Common myeloid progenitor, CD34-positive (primary cell): ENCODE measurements around the gene LRMDA.

Experiments used
- CTCF ChIA-PET: fragments of 350-600 bp; sonication (Branson Sonifier 250); formaldehyde crosslinking; loops from one replicate; lab custom pipeline; 2021; ENCODE audit warnings: antibody characterized with exemption; lab: Charles Lee
- POLR2A ChIA-PET: fragments of 350-600 bp; sonication (Branson Sonifier 250); formaldehyde crosslinking; loops from one replicate; lab custom pipeline; 2021; ENCODE audit warnings: antibody characterized with exemption; lab: Charles Lee
- DNase-seq, 3 donors: peaks; one replicate each; pipeline versions ENCODE4 v3.0.0 to v3.0.0-alpha.2; 2013
- H3K27ac ChIP-seq, 2 experiments: 1 replicate in 1 of 2; 2 replicates in 1 of 2; pipeline ENCODE4 v1.7.0; 2013; ENCODE audit warnings: inconsistent platforms in 2 of 2, low read length in 2 of 2, mild to moderate bottlenecking in 2 of 2, low read depth in 1 of 2, moderate library complexity in 1 of 2; ENCODE audit not compliant: severe bottlenecking in 2 of 2, insufficient read depth in 1 of 2, poor library complexity in 1 of 2
- H3K27me3 ChIP-seq, 5 experiments: replicated peaks in 2 of 5; 1 replicate in 3 of 5; 2 replicates in 2 of 5; pipeline versions ENCODE4 v1.6.1 to v1.7.0; 2013; ENCODE audit warnings: low read length in 4 of 5, mild to moderate bottlenecking in 2 of 5, moderate library complexity in 2 of 5, inconsistent platforms in 1 of 5; ENCODE audit not compliant: insufficient read depth in 5 of 5, control insufficient read depth in 4 of 5
- H3K36me3 ChIP-seq, 4 experiments: 1 replicate in 2 of 4; 2 replicates in 2 of 4; pipeline versions ENCODE4 v1.6.1 to v1.7.0; 2013; ENCODE audit warnings: low read length in 3 of 4, control low read depth in 1 of 4, mild to moderate bottlenecking in 1 of 4; ENCODE audit not compliant: control insufficient read depth in 4 of 4, insufficient read depth in 4 of 4
- H3K4me1 ChIP-seq, 4 experiments: 1 replicate in 3 of 4; 2 replicates in 1 of 4; pipeline versions ENCODE4 v1.6.1 to v1.7.1; 2013; ENCODE audit warnings: low read length in 3 of 4, mild to moderate bottlenecking in 3 of 4, control low read depth in 1 of 4, inconsistent platforms in 1 of 4, moderate library complexity in 1 of 4; ENCODE audit not compliant: control insufficient read depth in 4 of 4, insufficient read depth in 4 of 4; ENCODE audit errors: control extremely low read depth in 1 of 4
- H3K4me3 ChIP-seq, 7 experiments: 1 replicate in 4 of 7; 2 replicates in 3 of 7; pipeline versions ENCODE4 v1.5.1 to v1.7.0; 2013; ENCODE audit warnings: mild to moderate bottlenecking in 7 of 7, low read length in 6 of 7, moderate library complexity in 6 of 7, inconsistent platforms in 2 of 7, low read depth in 2 of 7, control low read depth in 1 of 7; ENCODE audit not compliant: insufficient read depth in 4 of 7, control insufficient read depth in 1 of 7; ENCODE audit errors: extremely low read depth in 1 of 7
- H3K9me3 ChIP-seq, 5 experiments: 1 replicate in 4 of 5; 2 replicates in 1 of 5; pipeline versions ENCODE4 v1.6.1 to v1.7.1; 2013; ENCODE audit warnings: low read length in 4 of 5, mild to moderate bottlenecking in 2 of 5, inconsistent platforms in 1 of 5, low read depth in 1 of 5, moderate library complexity in 1 of 5; ENCODE audit not compliant: control insufficient read depth in 4 of 5, insufficient read depth in 2 of 5; ENCODE audit errors: control extremely low read depth in 1 of 5
- WGBS: methylation state at CpG from one replicate; pipeline ENCODE4 v1.1.5; 2013; ENCODE audit not compliant: insufficient coverage; 5-methylcytosine and 5-hydroxymethylcytosine counted together

LRMDA gene

DNA sequence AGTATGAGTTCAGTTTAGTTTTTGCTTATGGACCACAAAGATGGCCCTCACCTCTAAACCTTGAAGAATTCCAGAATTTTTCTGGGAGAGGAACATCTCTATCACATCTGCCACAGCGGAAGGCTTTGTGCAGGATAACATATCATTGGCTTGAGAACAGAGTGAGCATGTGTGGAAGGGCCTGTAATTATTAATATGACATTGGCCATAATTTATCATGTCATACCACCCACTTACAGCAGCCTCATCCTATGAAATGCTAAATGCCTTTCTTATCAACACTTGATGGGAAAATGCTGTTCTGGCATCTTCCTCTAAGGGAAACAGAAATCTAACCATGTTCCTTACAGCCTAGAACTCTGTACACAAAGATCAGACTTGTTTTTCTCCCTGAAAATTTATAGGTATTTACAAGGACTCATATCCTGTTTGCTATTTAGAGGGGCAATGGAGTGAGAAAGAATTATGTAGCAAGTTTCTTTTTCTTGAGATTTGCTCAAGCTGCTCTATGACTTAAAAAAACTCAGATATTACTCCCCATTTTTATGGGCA, 817.3 kb downstream of the LRMDA start:
- CTCF ChIA-PET = no interaction called here
- H3K4me1 ChIP-seq = peaks cover 0 to 6% (median 1%) of the 10 kb centered on the region in 4 experiments
- no peak overlapping the region for H3K4me3 ChIP-seq
- no peaks in the 10 kb centered on the region for H3K36me3 ChIP-seq
- POLR2A ChIA-PET = no interaction called here
- H3K27me3 ChIP-seq = no peaks in the 10 kb centered on the region
- no peak for DNase-seq
- no CpG with 5 or more reads among the region's 1 CpG for WGBS
- H3K9me3 ChIP-seq = no peaks in the 10 kb centered on the region
- no peak overlapping the region for H3K27ac ChIP-seq

DNA sequence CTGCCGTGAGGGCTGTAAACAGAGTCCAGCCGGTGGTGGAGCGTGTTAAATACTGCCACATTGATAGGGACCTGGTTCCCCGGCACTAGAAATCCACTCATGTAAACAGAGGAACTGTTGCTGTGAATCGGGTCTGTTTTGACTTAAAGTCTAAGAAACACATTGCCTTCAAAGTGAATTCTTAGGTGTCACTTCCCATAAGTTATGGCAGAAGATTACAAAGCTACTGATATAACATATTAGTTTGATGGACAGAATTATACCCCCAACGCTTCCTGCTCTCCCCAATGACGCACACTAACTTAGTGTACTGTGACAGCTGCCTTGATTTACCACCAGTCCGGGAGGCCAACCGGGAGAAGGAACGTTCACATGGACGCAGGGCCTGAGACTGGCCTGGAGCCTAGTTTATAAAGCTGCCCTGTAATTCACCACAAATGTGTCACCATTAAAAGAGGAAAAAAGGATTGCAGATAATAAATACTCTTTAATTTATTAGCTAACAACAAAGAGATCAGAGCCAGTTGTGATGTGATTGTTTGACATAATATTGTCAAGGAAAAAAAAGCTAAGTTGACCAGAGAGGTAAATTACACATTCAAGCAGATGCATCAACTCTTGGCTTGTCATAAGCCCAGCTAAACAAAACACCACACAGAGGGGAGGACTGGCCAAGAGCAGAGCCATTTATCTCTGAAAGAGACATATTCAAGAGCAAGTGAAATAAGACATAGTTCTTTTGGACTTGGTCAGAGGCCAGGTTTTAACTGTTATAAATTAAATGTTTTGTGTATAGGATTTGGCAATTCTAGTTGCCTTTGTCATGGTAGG, 820.6 kb downstream of the LRMDA start:
- H3K36me3 ChIP-seq = no peaks in the 10 kb centered on the region

DNA sequence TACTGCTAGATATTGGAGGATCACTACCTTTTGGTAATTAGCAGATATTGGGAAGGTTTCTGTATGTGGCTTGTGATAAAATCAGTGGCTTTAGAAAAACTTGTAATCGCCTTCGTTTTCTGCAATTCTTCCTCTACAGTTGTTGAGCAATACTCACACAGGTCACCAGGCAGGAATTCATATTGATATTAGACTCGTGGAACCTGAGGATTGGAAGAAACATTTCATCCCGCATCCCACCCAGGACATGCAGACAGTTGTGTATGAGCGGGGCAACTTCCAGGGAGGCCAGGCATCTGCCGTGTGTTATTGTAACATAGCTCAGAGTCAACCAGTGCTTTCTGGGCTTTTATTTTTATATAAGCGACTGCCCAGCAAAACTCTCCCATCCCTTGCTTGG, 821.3 kb downstream of the LRMDA start:
- ChIA-PET CTCF (no interaction called here), POLR2A (interaction anchor here (0.6 kb wide), 1 partner anchor 9 kb away, joined by 3 read pairs; no protein-coding TSS in a partner anchor)
- Histone ChIP-seq H3K4me1 (peaks cover 0 to 6% (median 1%) of the 10 kb centered on the region in 4 experiments), H3K9me3 (no peaks in the 10 kb centered on the region), H3K4me3 (no peak overlapping the region), H3K36me3 (no peaks in the 10 kb centered on the region), H3K27me3 (no peaks in the 10 kb centered on the region), H3K27ac (no peak overlapping the region)
- no peak for DNase-seq
- 82% methylated on average over 6 of the region's 7 CpGs for WGBS

More for the DNA sequence above, 820.6 kb downstream of the LRMDA start:
- CTCF ChIA-PET = no interaction called here
- no peaks in the 10 kb centered on the region for H3K27me3 ChIP-seq
- no peaks in the 10 kb centered on the region for H3K9me3 ChIP-seq
- 66% methylated on average over 8 of the region's 11 CpGs for WGBS
- no peak overlapping the region for H3K4me3 ChIP-seq
- POLR2A ChIA-PET = no interaction called here
- no peak overlapping the region for H3K27ac ChIP-seq
- peaks cover 0 to 6% (median 1%) of the 10 kb centered on the region in 4 experiments for H3K4me1 ChIP-seq
- peak in 1 of 3 donors; percentile 24 for DNase-seq

DNA sequence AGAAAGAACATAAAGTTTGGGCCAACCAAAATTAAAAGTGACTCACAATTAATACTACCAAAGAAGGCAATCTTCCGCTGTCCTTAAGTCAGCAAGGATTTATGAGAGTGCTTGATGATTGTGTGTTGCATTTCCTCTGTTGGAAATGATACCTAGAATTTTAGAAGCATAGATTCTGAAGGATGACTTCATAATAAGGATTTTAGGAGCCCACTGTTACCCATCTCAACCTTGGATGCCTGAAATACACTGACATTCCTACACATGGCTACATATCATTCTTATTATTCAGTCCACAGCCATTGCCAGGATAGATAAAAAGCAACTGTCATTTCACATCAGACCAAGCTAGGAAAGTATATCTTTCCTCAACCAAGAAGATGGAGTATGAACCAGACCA, 823.8 kb downstream of the LRMDA start:
- DNase-seq = no peak
- CTCF ChIA-PET = no interaction called here

DNA sequence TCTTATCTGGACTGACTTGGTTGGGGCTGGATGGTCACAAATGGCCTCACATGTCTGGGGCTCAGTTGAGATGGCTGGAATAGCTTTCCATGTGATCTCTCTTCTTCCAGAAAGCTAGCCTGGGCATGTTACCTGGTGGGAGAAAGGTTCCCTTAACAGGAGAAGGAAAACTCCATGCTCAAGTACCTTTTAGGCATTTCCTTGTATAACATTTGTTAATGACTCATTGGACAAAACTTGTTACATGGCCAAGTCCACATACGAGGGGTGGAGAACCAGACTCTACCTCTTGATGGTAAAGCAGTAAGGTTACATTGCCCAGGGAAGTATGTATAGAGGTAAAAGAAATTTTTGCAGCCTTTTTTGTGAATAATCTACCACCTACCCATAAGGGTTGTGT, 826.4 kb downstream of the LRMDA start:
- ChIA-PET POLR2A (no interaction called here), CTCF (no interaction called here)
- DNase-seq = no peak
- Histone ChIP-seq H3K27me3 (no peaks in the 10 kb centered on the region), H3K9me3 (peaks cover 0 to 18% (median 2%) of the 10 kb centered on the region in 5 experiments), H3K36me3 (no peaks in the 10 kb centered on the region), H3K4me3 (no peak overlapping the region), H3K27ac (no peak overlapping the region), H3K4me1 (no peaks in the 10 kb centered on the region)
- no CpG with 5 or more reads among the region's 1 CpG for WGBS

More for the DNA sequence above, 823.8 kb downstream of the LRMDA start:
- POLR2A ChIA-PET = no interaction called here
- Histone ChIP-seq H3K27me3 (no peaks in the 10 kb centered on the region), H3K27ac (no peak overlapping the region), H3K9me3 (peaks cover 0 to 15% (median 0%) of the 10 kb centered on the region in 5 experiments), H3K4me1 (peaks cover 0 to 6% (median 1%) of the 10 kb centered on the region in 4 experiments), H3K36me3 (no peaks in the 10 kb centered on the region), H3K4me3 (no peak overlapping the region)
- WGBS = no CpG with 5 or more reads among the region's 1 CpG

DNA sequence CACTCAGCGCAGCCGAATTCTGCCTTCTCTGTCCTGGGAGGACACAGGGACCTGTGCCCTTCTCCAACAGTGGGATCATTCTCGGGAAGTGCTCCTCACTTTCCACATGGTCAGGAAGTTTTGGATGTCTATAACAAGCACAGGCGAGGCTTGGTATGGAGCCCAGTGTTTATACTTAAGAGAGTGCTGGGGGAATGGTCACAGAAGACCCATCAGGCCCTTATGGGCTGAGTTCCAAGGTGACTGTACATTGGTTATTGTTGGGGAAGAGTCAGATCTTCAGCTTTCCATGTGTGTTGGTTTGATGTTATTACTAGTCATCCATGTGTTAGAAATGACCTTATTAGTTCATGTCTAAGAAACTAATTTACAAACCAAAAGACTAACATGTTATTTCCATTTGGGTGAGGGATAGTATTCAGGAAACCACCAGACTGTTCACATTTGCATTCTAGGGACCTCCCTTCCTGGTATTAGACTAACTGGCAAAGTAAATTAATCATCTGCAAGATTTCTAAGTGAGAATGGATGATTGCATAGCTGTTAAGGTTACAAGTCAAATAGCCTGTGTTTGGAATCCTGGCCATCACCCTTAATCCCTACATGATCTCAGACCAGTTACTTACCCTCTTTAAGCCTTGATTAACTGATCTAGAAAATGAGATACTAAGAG, 834.2 kb downstream of the LRMDA start:
- Histone ChIP-seq H3K27me3 (no peaks in the 10 kb centered on the region), H3K4me1 (no peaks in the 10 kb centered on the region), H3K4me3 (no peak overlapping the region), H3K36me3 (no peaks in the 10 kb centered on the region), H3K27ac (no peak overlapping the region), H3K9me3 (peaks cover 0 to 3% (median under 1%) of the 10 kb centered on the region in 5 experiments)
- DNase-seq = peak in 1 of 3 donors; percentile 4
- WGBS = 100% methylated on average over 2 of the region's 4 CpGs
- ChIA-PET CTCF (no interaction called here), POLR2A (interaction anchor here (0.5 kb wide), 1 partner anchor 379 kb away, joined by 3 read pairs; no protein-coding TSS in a partner anchor)
